HG03442 (cell line): ENCODE measurements around the gene FRMPD2.
"Not testable (repeated sequence)": the region's sequence is repeated elsewhere in the genome, so short reads cannot be mapped to it uniquely, and the experiment has no call there.

Experiments used
- ATAC-seq: cut with Tn5 transposase; IDR thresholded peaks from one replicate; pipeline ENCODE4 v1.9.1; 2021; ENCODE audit warnings: mild to moderate bottlenecking, moderate library complexity; ENCODE audit not compliant: unreplicated experiment

Gene FRMPD2

GRCh38 chr10:48290286-48290685, 15.8 kb upstream of the FRMPD2 start:
- ATAC-seq: no peak

- ATAC-seq: peak; percentile 41
These were observed 15.2 kb upstream of the FRMPD2 start for GRCh38 chr10:48289501-48290238.

- ATAC-seq: no peak
These were observed 14.2 kb upstream of the FRMPD2 start for GRCh38 chr10:48288661-48289060.

- ATAC-seq: peak; percentile 55
These were observed 13.2 kb upstream of the FRMPD2 start for GRCh38 chr10:48287417-48288391.

- no peak for ATAC-seq
These were observed 11.9 kb upstream of the FRMPD2 start for GRCh38 chr10:48286356-48286755.

- no peak for ATAC-seq
These were observed 11.2 kb upstream of the FRMPD2 start for GRCh38 chr10:48285710-48286109.

- ATAC-seq: no peak
These were observed 10.3 kb upstream of the FRMPD2 start for GRCh38 chr10:48284811-48285210.

- ATAC-seq: no peak
These were observed 9.6 kb upstream of the FRMPD2 start for GRCh38 chr10:48284002-48284546.

- ATAC-seq: peak; percentile 60
These were observed 8.3 kb upstream of the FRMPD2 start for GRCh38 chr10:48282829-48283228.

- not testable (repeated sequence) for ATAC-seq
These were observed 7.2 kb upstream of the FRMPD2 start for GRCh38 chr10:48281697-48282096.

GRCh38 chr10:48279081-48279751, 4.7 kb upstream of the FRMPD2 start:
- peak; percentile 84 for ATAC-seq

GRCh38 chr10:48277093-48277492, 2.6 kb upstream of the FRMPD2 start:
- ATAC-seq: no peak

GRCh38 chr10:48273741-48274140, 755 bp downstream of the FRMPD2 start:
- no peak for ATAC-seq

- ATAC-seq: no peak
These were observed 1.8 kb downstream of the FRMPD2 start for GRCh38 chr10:48272682-48273081.

- ATAC-seq: no peak
These were observed 3.3 kb downstream of the FRMPD2 start for GRCh38 chr10:48271047-48271730.

- ATAC-seq: peak; percentile 67
These were observed 8.0 kb downstream of the FRMPD2 start for GRCh38 chr10:48266528-48266927.

- no peak for ATAC-seq
These were observed 16.4 kb downstream of the FRMPD2 start for GRCh38 chr10:48258105-48258504.

- ATAC-seq: no peak
These were observed 17.0 kb downstream of the FRMPD2 start for GRCh38 chr10:48257407-48257961.

GRCh38 chr10:48255722-48256121, 18.8 kb downstream of the FRMPD2 start:
- no peak for ATAC-seq
